ENCODE measurements around the gene POU2AF1.

The POU2AF1 gene

GRCh38 chr11:111407652-111408051 lies 28.6 kb upstream of the POU2AF1 start:
- no peak overlapping the region for H3K9ac ChIP-seq (ENCODE audit: low read length)
- no peak for TF ChIP-seq EZH2phosphoT487 (conservative IDR thresholded peaks at IDR 0.05; ENCODE audit: low read length)
- TF ChIP-seq CTCF (IDR thresholded peaks at IDR 0.05; ENCODE audit: insufficient read depth, low read length, poor library complexity, severe bottlenecking), result no peak
- no peak overlapping the region for H3K4me3 ChIP-seq (ENCODE audit: insufficient read depth, low read length, poor library complexity, severe bottlenecking)
- H3F3A ChIP-seq (ENCODE audit: insufficient read depth), result peaks cover 29% of the 10 kb centered on the region
- no peaks in the 10 kb centered on the region for H4K20me1 ChIP-seq (ENCODE audit: low read depth, low read length)
- H3K27me3 ChIP-seq (ENCODE audit: low read length), result no peaks in the 10 kb centered on the region
- H3K9me2 ChIP-seq (replicated peaks; ENCODE audit: insufficient read depth, low read length), result no peaks in the 10 kb centered on the region
- no peak overlapping the region for H3K4me2 ChIP-seq (ENCODE audit: low read depth, low read length, poor library complexity, severe bottlenecking)
- H2AFZ ChIP-seq (ENCODE audit: low read depth, low read length, severe bottlenecking), result no peak overlapping the region
- H3K27ac ChIP-seq (ENCODE audit: low read depth, low read length), result peak overlapping the region; percentile 98
- no peaks in the 10 kb centered on the region for H3K79me2 ChIP-seq (ENCODE audit: insufficient read depth, low read length)
- no peaks in the 10 kb centered on the region; the same call in 1 of the 2 replicates for H3K36me3 ChIP-seq (ENCODE audit: low read length)
- H3K9me3 ChIP-seq (ENCODE audit: insufficient read depth, low read length), result peaks cover 15% of the 10 kb centered on the region

DNA sequence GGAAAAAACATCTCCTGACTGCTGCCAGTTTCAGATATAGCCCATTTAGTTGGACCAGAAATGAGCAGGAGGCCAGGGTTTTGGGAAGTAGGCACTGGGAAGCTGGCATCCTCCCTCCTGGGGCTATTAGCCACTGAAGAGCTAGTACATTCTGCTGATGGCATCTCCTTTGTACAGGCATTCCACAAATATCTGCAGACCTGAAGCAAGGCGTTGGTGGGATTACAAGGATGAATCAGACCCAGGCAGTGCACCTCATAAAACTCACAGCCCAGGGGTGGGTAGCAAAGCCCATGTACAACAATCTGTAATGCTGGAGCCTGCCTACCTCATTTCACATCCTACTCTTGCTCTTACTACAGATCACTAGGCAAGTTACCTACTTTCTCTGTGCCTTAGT lies 27.5 kb upstream of the POU2AF1 start:
- Histone ChIP-seq H3K9me2 (replicated peaks; ENCODE audit: insufficient read depth, low read length) (no peaks in the 10 kb centered on the region), H3K9ac (ENCODE audit: low read length) (peak overlapping the region; percentile 39), H3F3A (ENCODE audit: insufficient read depth) (peaks cover 20% of the 10 kb centered on the region), H4K20me1 (ENCODE audit: low read depth, low read length) (no peaks in the 10 kb centered on the region), H3K4me3 (ENCODE audit: insufficient read depth, low read length, poor library complexity, severe bottlenecking) (no peak overlapping the region), H3K27me3 (ENCODE audit: low read length) (no peaks in the 10 kb centered on the region), H3K9me3 (ENCODE audit: insufficient read depth, low read length) (peaks cover 15% of the 10 kb centered on the region), H3K79me2 (ENCODE audit: insufficient read depth, low read length) (no peaks in the 10 kb centered on the region), H3K27ac (ENCODE audit: low read depth, low read length) (peak overlapping the region; percentile 42), H3K4me2 (ENCODE audit: low read depth, low read length, poor library complexity, severe bottlenecking) (peak overlapping the region; percentile 16), H3K36me3 (ENCODE audit: low read length) (no peaks in the 10 kb centered on the region; the same call in 1 of the 2 replicates), H2AFZ (ENCODE audit: low read depth, low read length, severe bottlenecking) (no peak overlapping the region)
- TF ChIP-seq CTCF (IDR thresholded peaks at IDR 0.05; ENCODE audit: insufficient read depth, low read length, poor library complexity, severe bottlenecking) (no peak), EZH2phosphoT487 (conservative IDR thresholded peaks at IDR 0.05; ENCODE audit: low read length) (no peak)

DNA sequence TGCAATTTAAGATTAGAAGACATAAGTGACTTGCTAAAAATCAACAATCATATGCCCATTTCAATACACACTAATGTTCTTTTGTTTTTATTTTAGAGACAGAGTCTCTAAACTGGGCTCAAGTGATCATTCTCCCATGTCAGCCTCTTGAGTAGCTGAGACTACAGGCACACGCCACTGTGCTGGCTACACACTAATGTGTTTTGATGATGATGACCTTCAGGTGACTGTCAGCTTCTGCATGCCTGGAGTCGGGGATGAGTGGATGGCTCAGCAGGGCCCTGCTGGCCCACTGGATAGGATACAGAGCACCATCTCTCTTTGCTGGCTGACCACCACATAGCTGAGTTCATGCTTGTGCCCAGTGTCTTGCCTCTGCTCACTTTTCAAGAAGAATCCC lies 27.0 kb upstream of the POU2AF1 start:
- Histone ChIP-seq H3K9me2 (replicated peaks; ENCODE audit: insufficient read depth, low read length) (no peaks in the 10 kb centered on the region), H2AFZ (ENCODE audit: low read depth, low read length, severe bottlenecking) (peak overlapping the region; percentile 10), H3K9me3 (ENCODE audit: insufficient read depth, low read length) (peaks cover 15% of the 10 kb centered on the region), H3K9ac (ENCODE audit: low read length) (peak overlapping the region; percentile 39), H3K79me2 (ENCODE audit: insufficient read depth, low read length) (no peaks in the 10 kb centered on the region), H3K27ac (ENCODE audit: low read depth, low read length) (peak overlapping the region; percentile 42), H3K36me3 (ENCODE audit: low read length) (no peaks in the 10 kb centered on the region; the same call in 1 of the 2 replicates), H3K27me3 (ENCODE audit: low read length) (no peaks in the 10 kb centered on the region), H3K4me3 (ENCODE audit: insufficient read depth, low read length, poor library complexity, severe bottlenecking) (no peak overlapping the region), H4K20me1 (ENCODE audit: low read depth, low read length) (no peaks in the 10 kb centered on the region), H3K4me2 (ENCODE audit: low read depth, low read length, poor library complexity, severe bottlenecking) (peak overlapping the region; percentile 16), H3F3A (ENCODE audit: insufficient read depth) (peaks cover 17% of the 10 kb centered on the region)
- TF ChIP-seq EZH2phosphoT487 (conservative IDR thresholded peaks at IDR 0.05; ENCODE audit: low read length) (no peak), CTCF (IDR thresholded peaks at IDR 0.05; ENCODE audit: insufficient read depth, low read length, poor library complexity, severe bottlenecking) (no peak)
